Fibroblast of skin of right quadriceps (primary cell): ENCODE data around the gene PTCHD4.

Source experiments
- DNase-seq: peaks from one replicate; pipeline ENCODE4 v3.0.0-alpha.2; 2013

Gene PTCHD4

GRCh38 chr6:48099713-48100587, 11.0 kb downstream of the PTCHD4 start:
- DNase-seq: no peak

- DNase-seq: no peak
Observed at GRCh38 chr6:48098923-48099322, 12.1 kb downstream of the PTCHD4 start.

- DNase-seq: no peak
Observed at GRCh38 chr6:48092550-48093217, 18.3 kb downstream of the PTCHD4 start.

- no peak for DNase-seq
Observed at GRCh38 chr6:48090546-48090945, 20.5 kb downstream of the PTCHD4 start.

- peak; percentile 18 for DNase-seq
Observed at GRCh38 chr6:48087448-48087847, 23.5 kb downstream of the PTCHD4 start.

GRCh38 chr6:48086187-48086586, 24.8 kb downstream of the PTCHD4 start:
- no peak for DNase-seq

GRCh38 chr6:48085131-48085741, 25.8 kb downstream of the PTCHD4 start:
- no peak for DNase-seq

- DNase-seq: no peak
Observed at GRCh38 chr6:48084201-48084600, 26.8 kb downstream of the PTCHD4 start.

GRCh38 chr6:48080227-48081009, 30.6 kb downstream of the PTCHD4 start:
- peak; percentile 6 for DNase-seq

GRCh38 chr6:48078120-48078519, 32.9 kb downstream of the PTCHD4 start:
- DNase-seq: peak; percentile 3

GRCh38 chr6:48075181-48075580, 35.8 kb downstream of the PTCHD4 start:
- DNase-seq: no peak

GRCh38 chr6:48073976-48074767, 36.8 kb downstream of the PTCHD4 start:
- no peak for DNase-seq

GRCh38 chr6:48071833-48072232, 39.2 kb downstream of the PTCHD4 start:
- no peak for DNase-seq

GRCh38 chr6:48069280-48069679, 41.7 kb downstream of the PTCHD4 start:
- DNase-seq: no peak

- no peak for DNase-seq
Observed at GRCh38 chr6:48068278-48069251, 42.4 kb downstream of the PTCHD4 start.

- DNase-seq: no peak
Observed at GRCh38 chr6:48067886-48068277, 43.1 kb downstream of the PTCHD4 start.

- no peak for DNase-seq
Observed at GRCh38 chr6:48067148-48067712, 43.8 kb downstream of the PTCHD4 start.

GRCh38 chr6:48061265-48061990, 49.6 kb downstream of the PTCHD4 start:
- no peak for DNase-seq
